ENCODE results near the gene SBK1. TPM values are rescaled to one million over a fixed set of nuclear protein-coding genes. Genes with fewer than 3 reads are reported as not detected.
"Not testable (repeated sequence)": the region's sequence is repeated elsewhere in the genome, so short reads cannot be mapped to it uniquely, and the experiment has no call there.

SBK1 gene
- total RNA-seq (2014; rRNA removed; shearing (Covaris generic); ENCODE audit: low replicate concordance) = 0.06 and 0.27 TPM in 2 replicates

GRCh38 chr16:28291651-28292626 is at the start of gene SBK1:
Gene SBK1 (plus strand): TSS chr16:28292525. CDS start chr16:28317392, 24,867 bp downstream.
- in situ Hi-C loops (cut with HindIII; ENCODE audit: low pct_unique_long_range_greater_than_20kb, low sequenced_read_pairs) = no loop called here
- peak; percentile 70 for DNase-seq (ENCODE audit: low read depth)

GRCh38 chr16:28249483-28249882 is 42.8 kb upstream of the SBK1 start:
- in situ Hi-C loops (cut with HindIII; ENCODE audit: low pct_unique_long_range_greater_than_20kb, low sequenced_read_pairs); DNase-seq (ENCODE audit: low read depth): not testable (repeated sequence)

- in situ Hi-C loops (cut with HindIII; ENCODE audit: low pct_unique_long_range_greater_than_20kb, low sequenced_read_pairs) = no loop called here
Measured at GRCh38 chr16:28250999-28251398, 41.3 kb upstream of the SBK1 start.

GRCh38 chr16:28254158-28254557 is 38.2 kb upstream of the SBK1 start:
- DNase-seq (ENCODE audit: low read depth) = no peak
- in situ Hi-C loops (cut with HindIII; ENCODE audit: low pct_unique_long_range_greater_than_20kb, low sequenced_read_pairs) = no loop called here

More at GRCh38 chr16:28250999-28251398, 41.3 kb upstream of the SBK1 start:
- DNase-seq (ENCODE audit: low read depth) = no peak

GRCh38 chr16:28255838-28256237 is 36.5 kb upstream of the SBK1 start:
- no peak for DNase-seq (ENCODE audit: low read depth)
- in situ Hi-C loops (cut with HindIII; ENCODE audit: low pct_unique_long_range_greater_than_20kb, low sequenced_read_pairs) = no loop called here

- in situ Hi-C loops (cut with HindIII; ENCODE audit: low pct_unique_long_range_greater_than_20kb, low sequenced_read_pairs) = no loop called here
- no peak for DNase-seq (ENCODE audit: low read depth)
Measured at GRCh38 chr16:28257256-28257655, 35.1 kb upstream of the SBK1 start.

GRCh38 chr16:28258567-28258966 is 33.8 kb upstream of the SBK1 start:
- in situ Hi-C loops (cut with HindIII; ENCODE audit: low pct_unique_long_range_greater_than_20kb, low sequenced_read_pairs) = no loop called here
- no peak for DNase-seq (ENCODE audit: low read depth)

- in situ Hi-C loops (cut with HindIII; ENCODE audit: low pct_unique_long_range_greater_than_20kb, low sequenced_read_pairs) = no loop called here
- DNase-seq (ENCODE audit: low read depth) = no peak
Measured at GRCh38 chr16:28259091-28259780, 33.1 kb upstream of the SBK1 start.

- no peak for DNase-seq (ENCODE audit: low read depth)
- in situ Hi-C loops (cut with HindIII; ENCODE audit: low pct_unique_long_range_greater_than_20kb, low sequenced_read_pairs) = no loop called here
Measured at GRCh38 chr16:28259781-28260150, 32.6 kb upstream of the SBK1 start.

- in situ Hi-C loops (cut with HindIII; ENCODE audit: low pct_unique_long_range_greater_than_20kb, low sequenced_read_pairs) = no loop called here
- no peak for DNase-seq (ENCODE audit: low read depth)
Measured at GRCh38 chr16:28260193-28260592, 32.1 kb upstream of the SBK1 start.

GRCh38 chr16:28261942-28262341 is 30.4 kb upstream of the SBK1 start:
- DNase-seq (ENCODE audit: low read depth) = no peak
- in situ Hi-C loops (cut with HindIII; ENCODE audit: low pct_unique_long_range_greater_than_20kb, low sequenced_read_pairs) = no loop called here

- in situ Hi-C loops (cut with HindIII; ENCODE audit: low pct_unique_long_range_greater_than_20kb, low sequenced_read_pairs) = no loop called here
- no peak for DNase-seq (ENCODE audit: low read depth)
Measured at GRCh38 chr16:28263305-28263704, 29.0 kb upstream of the SBK1 start.

GRCh38 chr16:28264656-28265055 is 27.7 kb upstream of the SBK1 start:
- DNase-seq (ENCODE audit: low read depth) = no peak
- in situ Hi-C loops (cut with HindIII; ENCODE audit: low pct_unique_long_range_greater_than_20kb, low sequenced_read_pairs) = no loop called here

- in situ Hi-C loops (cut with HindIII; ENCODE audit: low pct_unique_long_range_greater_than_20kb, low sequenced_read_pairs) = no loop called here
- DNase-seq (ENCODE audit: low read depth) = no peak
Measured at GRCh38 chr16:28265822-28266221, 26.5 kb upstream of the SBK1 start.

- DNase-seq (ENCODE audit: low read depth) = no peak
- in situ Hi-C loops (cut with HindIII; ENCODE audit: low pct_unique_long_range_greater_than_20kb, low sequenced_read_pairs) = no loop called here
Measured at GRCh38 chr16:28267356-28267755, 25.0 kb upstream of the SBK1 start.

GRCh38 chr16:28273511-28273910 is 18.8 kb upstream of the SBK1 start:
- DNase-seq (ENCODE audit: low read depth) = no peak
- in situ Hi-C loops (cut with HindIII; ENCODE audit: low pct_unique_long_range_greater_than_20kb, low sequenced_read_pairs) = no loop called here

- in situ Hi-C loops (cut with HindIII; ENCODE audit: low pct_unique_long_range_greater_than_20kb, low sequenced_read_pairs) = no loop called here
- DNase-seq (ENCODE audit: low read depth) = no peak
Measured at GRCh38 chr16:28274676-28275075, 17.6 kb upstream of the SBK1 start.

- no peak for DNase-seq (ENCODE audit: low read depth)
- in situ Hi-C loops (cut with HindIII; ENCODE audit: low pct_unique_long_range_greater_than_20kb, low sequenced_read_pairs) = no loop called here
Measured at GRCh38 chr16:28276301-28276700, 16.0 kb upstream of the SBK1 start.

Measured in Caki2 (cell line).